ENCODE results near the gene BEST1. TPM values are rescaled to one million over a fixed set of nuclear protein-coding genes. Genes with fewer than 3 reads are reported as not detected.

The BEST1 gene
- total and polyA plus RNA-seq, 2 of the 13 experiments (the other 11 are each of a cell fraction or from before 2014, with no cell fraction given) = 0.09 to 0.65 TPM

DNA sequence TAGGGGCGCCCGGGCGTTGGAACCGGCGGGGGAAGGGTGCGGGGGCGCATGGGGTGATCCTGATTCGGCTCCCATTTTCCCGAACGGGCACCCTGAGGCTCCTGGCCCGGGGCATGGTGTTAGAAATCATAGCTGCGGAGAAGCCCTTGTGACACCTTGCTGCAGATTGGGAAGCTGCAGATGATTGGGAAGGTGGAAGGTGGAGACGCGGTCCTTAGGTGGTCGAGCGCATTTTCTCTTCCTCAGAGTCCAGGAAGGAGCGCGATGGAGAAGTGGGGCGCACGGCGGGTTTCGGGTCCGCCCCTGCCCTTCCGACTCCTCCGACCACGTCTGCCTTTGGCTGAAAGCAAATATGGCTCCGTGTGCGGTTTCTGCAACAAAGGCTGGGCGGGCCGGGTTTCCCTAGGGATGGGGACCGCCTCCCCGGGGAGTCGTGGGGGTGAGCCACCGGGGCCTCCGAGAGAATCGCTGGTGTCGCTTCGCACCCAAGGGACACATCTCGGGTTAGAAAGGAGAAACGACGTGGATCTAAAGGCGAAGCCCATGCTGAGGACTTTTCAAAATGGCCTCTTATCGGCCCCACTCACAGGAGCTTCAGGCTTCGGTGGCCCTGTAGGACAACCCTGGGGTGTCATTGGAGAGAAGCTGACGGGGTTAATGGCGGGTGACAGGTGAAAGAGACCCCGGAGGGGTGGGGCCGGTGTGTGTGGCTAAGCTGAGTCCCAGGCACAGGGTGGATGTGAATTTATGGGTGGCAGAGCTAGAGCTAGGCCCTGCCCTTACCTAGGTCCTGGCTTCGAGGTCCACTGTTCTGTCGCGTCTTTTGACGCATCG, 18.0 kb downstream of the BEST1 start (continued):
- no peak for TF ChIP-seq BHLHE40 (IDR thresholded peaks at IDR 0.05; ENCODE audit: low read length)
- no peak for TF ChIP-seq FOXA1 (IDR thresholded peaks at IDR 0.05)
- no peak for TF ChIP-seq FOXA1 (CRISPR knock-in tag; IDR thresholded peaks at IDR 0.05)
- 0 out of 2 replicates have a peak, but pooled peaks have one; percentile 12 for TF ChIP-seq SRY (CRISPR knock-in tag; IDR thresholded peaks at IDR 0.05)
- no peak for TF ChIP-seq RFXAP (CRISPR knock-in tag; IDR thresholded peaks at IDR 0.05; ENCODE audit: borderline replicate concordance)
- TF ChIP-seq, protein P1, sequence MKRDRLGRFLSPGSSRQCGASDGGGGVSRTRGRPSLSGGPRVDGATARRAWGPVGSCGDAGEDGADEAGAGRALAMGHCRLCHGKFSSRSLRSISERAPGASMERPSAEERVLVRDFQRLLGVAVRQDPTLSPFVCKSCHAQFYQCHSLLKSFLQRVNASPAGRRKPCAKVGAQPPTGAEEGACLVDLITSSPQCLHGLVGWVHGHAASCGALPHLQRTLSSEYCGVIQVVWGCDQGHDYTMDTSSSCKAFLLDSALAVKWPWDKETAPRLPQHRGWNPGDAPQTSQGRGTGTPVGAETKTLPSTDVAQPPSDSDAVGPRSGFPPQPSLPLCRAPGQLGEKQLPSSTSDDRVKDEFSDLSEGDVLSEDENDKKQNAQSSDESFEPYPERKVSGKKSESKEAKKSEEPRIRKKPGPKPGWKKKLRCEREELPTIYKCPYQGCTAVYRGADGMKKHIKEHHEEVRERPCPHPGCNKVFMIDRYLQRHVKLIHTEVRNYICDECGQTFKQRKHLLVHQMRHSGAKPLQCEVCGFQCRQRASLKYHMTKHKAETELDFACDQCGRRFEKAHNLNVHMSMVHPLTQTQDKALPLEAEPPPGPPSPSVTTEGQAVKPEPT (CRISPR knock-in tag; IDR thresholded peaks at IDR 0.05; ENCODE audit: low read depth) = no peak
- TF ChIP-seq ASH2L (IDR thresholded peaks at IDR 0.05; ENCODE audit: insufficient read length, low read depth, low read length) = peak; percentile 32
- no peak for TF ChIP-seq GLMP (CRISPR knock-in tag; IDR thresholded peaks at IDR 0.05; ENCODE audit: borderline replicate concordance)
- no peak for TF ChIP-seq ZNF512 (CRISPR knock-in tag; IDR thresholded peaks at IDR 0.05)
- peak; percentile 15 for TF ChIP-seq HOXA3 (CRISPR knock-in tag; IDR thresholded peaks at IDR 0.05)
- no peak for TF ChIP-seq ZNF557 (CRISPR knock-in tag; IDR thresholded peaks at IDR 0.05)
- TF ChIP-seq U2AF2 (IDR thresholded peaks at IDR 0.05; ENCODE audit: low read depth, low read length) = no peak
- TF ChIP-seq, protein P2, sequence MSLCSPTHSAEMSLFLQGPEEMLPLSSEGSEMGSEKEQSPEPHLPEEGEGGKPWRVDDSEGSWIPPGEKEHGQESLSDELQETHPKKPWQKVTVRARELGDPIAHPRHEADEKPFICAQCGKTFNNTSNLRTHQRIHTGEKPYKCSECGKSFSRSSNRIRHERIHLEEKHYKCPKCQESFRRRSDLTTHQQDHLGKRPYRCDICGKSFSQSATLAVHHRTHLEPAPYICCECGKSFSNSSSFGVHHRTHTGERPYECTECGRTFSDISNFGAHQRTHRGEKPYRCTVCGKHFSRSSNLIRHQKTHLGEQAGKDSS (CRISPR knock-in tag; IDR thresholded peaks at IDR 0.05; ENCODE audit: borderline replicate concordance, low read depth) = peak; percentile 17; the same call in 1 of the 2 replicates
- no peak for TF ChIP-seq GATA4 (IDR thresholded peaks at IDR 0.05; ENCODE audit: borderline replicate concordance, low read depth)
- TF ChIP-seq ZNF3 (CRISPR knock-in tag; IDR thresholded peaks at IDR 0.05) = no peak; the same call in 1 of the 2 replicates
- no peak for TF ChIP-seq MTF1 (CRISPR knock-in tag; IDR thresholded peaks at IDR 0.05)
- TF ChIP-seq FOXK1 (CRISPR knock-in tag; IDR thresholded peaks at IDR 0.05; ENCODE audit: borderline replicate concordance, low read depth) = 0 out of 2 replicates have a peak, but pooled peaks have one; percentile 2
- TF ChIP-seq ZBTB8A (CRISPR knock-in tag; IDR thresholded peaks at IDR 0.05; ENCODE audit: borderline replicate concordance, low read depth) = no peak
- TF ChIP-seq NKX3-1 (CRISPR knock-in tag; IDR thresholded peaks at IDR 0.05) = no peak
- no peak for TF ChIP-seq GPN1 (CRISPR knock-in tag; IDR thresholded peaks at IDR 0.05; ENCODE audit: borderline replicate concordance)
- TF ChIP-seq AGO2 (optimal IDR thresholded peaks at IDR 0.05; ENCODE audit: low read depth, low read length) = peak; percentile 43
- TF ChIP-seq FIP1L1 (IDR thresholded peaks at IDR 0.05; ENCODE audit: borderline replicate concordance, insufficient read depth, low read depth, low read length) = no peak
- TF ChIP-seq SRSF9 (IDR thresholded peaks at IDR 0.05; ENCODE audit: borderline replicate concordance, insufficient read depth, low read depth, low read length, poor library complexity, severe bottlenecking) = no peak
- no peak for TF ChIP-seq SNAI1 (CRISPR knock-in tag; IDR thresholded peaks at IDR 0.05; ENCODE audit: borderline replicate concordance)
- no peak; the same call in 1 of the 2 replicates for TF ChIP-seq SAFB2 (CRISPR knock-in tag; IDR thresholded peaks at IDR 0.05; ENCODE audit: borderline replicate concordance, low read depth)
